Caco-2 (cell line): Measurements from ENCODE around the gene CCDC174. TPM values are rescaled to one million over a fixed set of nuclear protein-coding genes. Genes with fewer than 3 reads are reported as not detected.

ENCODE experiments used
- BruUV-seq: library from RNA; stranded (reverse); fragments of 400-500 nt; replicated peaks from 2 replicates; lab custom pipeline; 2021; lab: Mats Ljungman, UMichigan
- CTCF ChIA-PET: fragments of 300-600 bp; sonication (Branson Sonifier 250); formaldehyde crosslinking; loops from one replicate; lab custom pipeline; 2022; ENCODE audit warnings: antibody characterized with exemption; lab: Charles Lee
- POLR2A ChIA-PET: fragments of 300-600 bp; sonication (Branson Sonifier 250); formaldehyde crosslinking; loops from one replicate; lab custom pipeline; 2022; ENCODE audit warnings: antibody characterized with exemption; lab: Charles Lee
- DNase-seq, 2 experiments: peaks; one replicate each; pipeline versions ENCODE4 v3.0.0 to v3.0.0-alpha.2; 2020 to 2022
- H3K27me3 ChIP-seq: replicated peaks from 2 replicates; pipeline ENCODE4 v1.6.0; 2011; ENCODE audit warnings: low read length; ENCODE audit not compliant: control insufficient read depth, insufficient read depth
- H3K36me3 ChIP-seq: 2 replicates; pipeline ENCODE4 v1.5.1; 2011; ENCODE audit warnings: low read length; ENCODE audit not compliant: control insufficient read depth, insufficient read depth
- H3K4me1 ChIP-seq: fragments of 250-450 bp; sonication (Bioruptor Pico); 2 replicates; pipeline ENCODE4 v1.5.1; 2020; ENCODE audit warnings: mild to moderate bottlenecking
- H3K4me3 ChIP-seq: 2 replicates; pipeline ENCODE4 v1.5.1; 2011; ENCODE audit warnings: low read depth, mild to moderate bottlenecking, control low read depth, low read length
- H3K9me3 ChIP-seq: fragments of 250-450 bp; sonication (Bioruptor Pico); 2 replicates; pipeline ENCODE4 v1.5.1; 2020; ENCODE audit warnings: mild to moderate bottlenecking, moderate library complexity
- H3K27ac Mint-ChIP-seq: one replicate; pipeline ENCODE4 v1.8.0; 2022; ENCODE audit warnings: mixed read lengths; ENCODE audit not compliant: unreplicated experiment
- H3K27me3 Mint-ChIP-seq: one replicate; pipeline ENCODE4 v1.8.0; 2022; ENCODE audit warnings: mixed read lengths; ENCODE audit not compliant: insufficient read depth, unreplicated experiment
- H3K36me3 Mint-ChIP-seq: one replicate; pipeline ENCODE4 v1.8.0; 2022; ENCODE audit warnings: mild to moderate bottlenecking, mixed read lengths; ENCODE audit not compliant: insufficient read depth, unreplicated experiment
- H3K4me1 Mint-ChIP-seq: one replicate; pipeline ENCODE4 v1.8.0; 2022; ENCODE audit warnings: low read depth, mixed read lengths; ENCODE audit not compliant: unreplicated experiment
- H3K4me3 Mint-ChIP-seq: one replicate; pipeline ENCODE4 v1.8.0; 2022; ENCODE audit warnings: mild to moderate bottlenecking, moderate library complexity, mixed read lengths; ENCODE audit not compliant: unreplicated experiment
- H3K9me3 Mint-ChIP-seq: one replicate; pipeline ENCODE4 v1.8.0; 2022; ENCODE audit warnings: mixed read lengths; ENCODE audit not compliant: unreplicated experiment
- intact Hi-C: fragments of 100-400 bp; cut with micrococcal nuclease; formaldehyde crosslinking; loops from one replicate; pipeline ENCODE4 v1.10.0; 2022; ENCODE audit not compliant: unreplicated experiment
- total RNA-seq: library from RNA; stranded (reverse); gene quantifications from 2 replicates; pipeline ENCODE4 v1.2.3, GENCODE V29; 2022
- TF ChIP-seq, protein P1 (sequence below), 2 experiments: fragments of 200-600 bp in 1 of 2; IDR thresholded peaks; 1 replicate in 1 of 2; 2 replicates in 1 of 2; pipeline versions ENCODE4 v1.5.1 to v1.8.0; 2011 to 2022; ENCODE audit warnings: antibody characterized with exemption in 1 of 2, control low read depth in 1 of 2, inconsistent platforms in 1 of 2, low read depth in 1 of 2, low read length in 1 of 2, mild to moderate bottlenecking in 1 of 2, moderate library complexity in 1 of 2; ENCODE audit not compliant: insufficient read depth in 1 of 2, severe bottlenecking in 1 of 2, unreplicated experiment in 1 of 2

Gene CCDC174
- total RNA-seq, 1 experiment from 2014 or later: 22.4 TPM

DNA sequence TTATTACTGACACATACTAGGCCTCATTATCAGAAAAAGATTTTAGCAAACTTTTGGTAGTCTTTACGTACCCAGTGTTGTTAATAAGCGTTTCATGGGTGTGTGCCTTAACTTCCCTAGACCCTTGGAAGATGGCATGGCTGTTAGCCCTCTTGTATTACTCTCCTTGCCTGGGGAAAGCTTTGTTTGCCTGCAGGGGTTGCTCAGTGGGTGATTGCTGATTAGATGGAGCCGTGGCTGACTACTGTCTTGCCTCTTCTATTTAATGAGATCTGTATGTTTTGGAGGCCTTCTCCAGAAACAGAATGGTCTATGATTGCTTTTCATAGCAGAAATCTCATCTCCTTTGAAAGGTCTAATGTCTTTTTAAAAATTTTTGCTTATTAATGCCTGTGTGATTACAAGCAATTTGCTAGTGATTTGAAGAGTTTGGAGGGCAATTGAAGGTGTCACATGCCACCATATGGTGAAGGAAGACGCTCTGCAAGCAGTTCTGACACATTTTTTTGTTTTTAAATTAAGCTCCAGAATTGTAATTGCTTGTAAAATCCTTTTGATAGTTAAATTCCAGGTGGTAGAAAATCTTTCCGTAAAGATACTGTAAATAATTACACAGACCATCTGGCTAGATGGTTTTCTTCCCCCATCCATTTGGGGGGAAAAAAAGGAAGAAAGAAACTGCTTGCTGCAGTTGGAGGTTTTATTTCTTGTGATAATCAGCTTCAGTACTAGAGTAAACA lies 12.0 kb downstream of the CCDC174 start:
- Histone ChIP-seq H3K4me1 (peaks cover 12% of the 10 kb centered on the region), H3K4me3 (no peak overlapping the region), H3K36me3 (peaks cover 3% of the 10 kb centered on the region), H3K9me3 (no peaks in the 10 kb centered on the region), H3K27me3 (no peaks in the 10 kb centered on the region)
- Mint-ChIP-seq H3K27me3 (no peaks in the 10 kb centered on the region), H3K36me3 (peaks cover 90% of the 10 kb centered on the region), H3K4me1 (no peaks in the 10 kb centered on the region), H3K4me3 (no peak overlapping the region), H3K9me3 (no peaks in the 10 kb centered on the region), H3K27ac (no peak overlapping the region)
- no TSS peak for BruUV-seq
- intact Hi-C loops: no loop called here
- no peak for DNase-seq
- TF ChIP-seq, protein P1, sequence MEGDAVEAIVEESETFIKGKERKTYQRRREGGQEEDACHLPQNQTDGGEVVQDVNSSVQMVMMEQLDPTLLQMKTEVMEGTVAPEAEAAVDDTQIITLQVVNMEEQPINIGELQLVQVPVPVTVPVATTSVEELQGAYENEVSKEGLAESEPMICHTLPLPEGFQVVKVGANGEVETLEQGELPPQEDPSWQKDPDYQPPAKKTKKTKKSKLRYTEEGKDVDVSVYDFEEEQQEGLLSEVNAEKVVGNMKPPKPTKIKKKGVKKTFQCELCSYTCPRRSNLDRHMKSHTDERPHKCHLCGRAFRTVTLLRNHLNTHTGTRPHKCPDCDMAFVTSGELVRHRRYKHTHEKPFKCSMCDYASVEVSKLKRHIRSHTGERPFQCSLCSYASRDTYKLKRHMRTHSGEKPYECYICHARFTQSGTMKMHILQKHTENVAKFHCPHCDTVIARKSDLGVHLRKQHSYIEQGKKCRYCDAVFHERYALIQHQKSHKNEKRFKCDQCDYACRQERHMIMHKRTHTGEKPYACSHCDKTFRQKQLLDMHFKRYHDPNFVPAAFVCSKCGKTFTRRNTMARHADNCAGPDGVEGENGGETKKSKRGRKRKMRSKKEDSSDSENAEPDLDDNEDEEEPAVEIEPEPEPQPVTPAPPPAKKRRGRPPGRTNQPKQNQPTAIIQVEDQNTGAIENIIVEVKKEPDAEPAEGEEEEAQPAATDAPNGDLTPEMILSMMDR (IDR thresholded peaks at IDR 0.05; ENCODE audit: insufficient read depth in 1 of 2, low read depth in 1 of 2, low read length in 1 of 2, severe bottlenecking in 1 of 2, unreplicated experiment in 1 of 2): no peak
- ChIA-PET POLR2A (no interaction called here), CTCF (no interaction called here)

GRCh38 chr3:14664170-14664569 lies 12.6 kb downstream of the CCDC174 start:
- Histone ChIP-seq H3K36me3 (peaks cover 3% of the 10 kb centered on the region), H3K4me1 (peaks cover 12% of the 10 kb centered on the region), H3K9me3 (no peaks in the 10 kb centered on the region), H3K4me3 (no peak overlapping the region), H3K27me3 (no peaks in the 10 kb centered on the region)
- Mint-ChIP-seq H3K36me3 (peaks cover 86% of the 10 kb centered on the region), H3K4me1 (no peaks in the 10 kb centered on the region), H3K4me3 (no peak overlapping the region), H3K9me3 (no peaks in the 10 kb centered on the region), H3K27me3 (no peaks in the 10 kb centered on the region), H3K27ac (no peak overlapping the region)
- intact Hi-C loops: no loop called here
- TF ChIP-seq, protein P1 (IDR thresholded peaks at IDR 0.05; ENCODE audit: insufficient read depth in 1 of 2, low read depth in 1 of 2, low read length in 1 of 2, severe bottlenecking in 1 of 2, unreplicated experiment in 1 of 2): no peak
- DNase-seq: no peak
- CTCF ChIA-PET: no interaction called here
- BruUV-seq: no TSS peak
- POLR2A ChIA-PET: interaction anchor here (0.6 kb wide), 1 partner anchor 12 kb away, joined by 4 read pairs; the partner anchor contains the start of gene CCDC174

DNA sequence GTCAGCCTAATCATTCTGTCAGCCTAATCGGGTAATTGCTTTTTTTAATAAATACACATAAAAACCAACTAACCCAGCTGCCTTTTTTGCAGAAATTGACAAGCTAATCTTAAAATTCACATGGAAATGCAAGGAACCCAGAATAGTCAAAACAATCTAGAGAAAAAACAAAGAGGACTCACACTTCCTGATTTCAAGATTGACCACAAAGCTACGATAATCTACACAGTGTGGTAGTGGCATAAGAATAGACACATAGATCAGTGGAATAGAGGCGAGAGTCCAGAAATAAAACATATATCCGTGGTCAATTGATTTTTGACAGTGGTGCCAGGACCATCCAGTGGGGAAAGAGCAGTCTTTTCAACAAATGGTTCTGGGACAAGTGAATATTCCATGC lies 21.0 kb downstream of the CCDC174 start:
- H3K9me3 ChIP-seq: no peaks in the 10 kb centered on the region
- no TSS peak for BruUV-seq
- TF ChIP-seq, protein P1 (IDR thresholded peaks at IDR 0.05; ENCODE audit: insufficient read depth in 1 of 2, low read depth in 1 of 2, low read length in 1 of 2, severe bottlenecking in 1 of 2, unreplicated experiment in 1 of 2): no peak
- intact Hi-C loops: no loop called here
- no peaks in the 10 kb centered on the region for H3K27me3 ChIP-seq
- DNase-seq: no peak
- ChIA-PET POLR2A (no interaction called here), CTCF (interaction anchor here (1.6 to 2.0 kb wide), 3 partner anchors 108 to 248 kb away, joined by 5 to 28 read pairs (median 14); no protein-coding TSS in a partner anchor)
- Mint-ChIP-seq H3K4me3 (no peak overlapping the region), H3K27ac (no peak overlapping the region), H3K4me1 (peaks cover 15% of the 10 kb centered on the region), H3K27me3 (no peaks in the 10 kb centered on the region), H3K36me3 (peaks cover 41% of the 10 kb centered on the region), H3K9me3 (no peaks in the 10 kb centered on the region)
- peaks cover 13% of the 10 kb centered on the region for H3K4me1 ChIP-seq
- H3K36me3 ChIP-seq: no peaks in the 10 kb centered on the region; the same call in 1 of the 2 replicates
- no peak overlapping the region for H3K4me3 ChIP-seq
